Renal cortex interstitium (tissue), 15 donors: ENCODE results near the gene C14orf119. TPM values are rescaled to one million over a fixed set of nuclear protein-coding genes. Genes with fewer than 3 reads are reported as not detected.

Source experiments
- DNase-seq, 11 donors: peaks; one replicate each; pipeline ENCODE4 v3.0.0-alpha.2; 2013; ENCODE audit warnings: low read depth in 9 of 11, low spot score in 4 of 11; ENCODE audit errors: extremely low read depth in 1 of 11
- long read RNA-seq, 16 experiments: transcript quantifications; one replicate each; lab custom pipeline, GENCODE V29; 2026
- polyA plus RNA-seq, 3 donors: library from polyadenylated mRNA; unstranded; fragments of 120-200 nt; gene quantifications; one replicate each; pipeline ENCODE4 v1.2.1, GENCODE V29; 2013; ENCODE audit not compliant: insufficient read length in 3 of 3

The C14orf119 gene, protein sequence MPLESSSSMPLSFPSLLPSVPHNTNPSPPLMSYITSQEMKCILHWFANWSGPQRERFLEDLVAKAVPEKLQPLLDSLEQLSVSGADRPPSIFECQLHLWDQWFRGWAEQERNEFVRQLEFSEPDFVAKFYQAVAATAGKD
- polyA plus RNA-seq = 10 to 100 TPM; 68.8 to 88.5 (median 86.0) TPM
- long read RNA-seq, donor 1, transcript C14orf119-201 (2 exons, 3,660 nt) = major isoform, 25 of 25 reads
- long read RNA-seq, donor 1, partial matches to known transcripts = 0 of 25 reads
- long read RNA-seq, donor 1, other reads (novel, unspliced or antisense) = 0 of 25 reads
- long read RNA-seq, donor 2, transcript C14orf119-201 (2 exons, 3,660 nt) = major isoform, 30 of 30 reads
- long read RNA-seq, donor 2, partial matches to known transcripts = 0 of 30 reads
- long read RNA-seq, donor 2, other reads (novel, unspliced or antisense) = 0 of 30 reads
- long read RNA-seq, donor 3, transcript C14orf119-201 (2 exons, 3,660 nt) = major isoform, 68 of 253 reads
- long read RNA-seq, donor 3, partial matches to known transcripts = 163 of 253 reads
- long read RNA-seq, donor 3, other reads (novel, unspliced or antisense) = 22 of 253 reads
- long read RNA-seq, donor 4, transcript C14orf119-201 (2 exons, 3,660 nt) = major isoform, 29 of 29 reads
- long read RNA-seq, donor 4, partial matches to known transcripts = 0 of 29 reads
- long read RNA-seq, donor 4, other reads (novel, unspliced or antisense) = 0 of 29 reads
- long read RNA-seq, donor 5 = 0 reads
- long read RNA-seq, donor 6, transcript C14orf119-201 (2 exons, 3,660 nt) = major isoform, 44 of 44 reads
- long read RNA-seq, donor 6, partial matches to known transcripts = 0 of 44 reads
- long read RNA-seq, donor 6, other reads (novel, unspliced or antisense) = 0 of 44 reads
- long read RNA-seq, donor 7, transcript C14orf119-201 (2 exons, 3,660 nt) = major isoform, 43 of 44 reads
- long read RNA-seq, donor 7, partial matches to known transcripts = 0 of 44 reads
- long read RNA-seq, donor 7, other reads (novel, unspliced or antisense) = 0 of 44 reads
- long read RNA-seq, donor 8 = 0 reads
- long read RNA-seq, donor 9, transcript C14orf119-201 (2 exons, 3,660 nt) = major isoform, 38 of 38 reads
- long read RNA-seq, donor 9, partial matches to known transcripts = 0 of 38 reads
- long read RNA-seq, donor 9, other reads (novel, unspliced or antisense) = 0 of 38 reads
- long read RNA-seq, donor 10, transcript C14orf119-201 (2 exons, 3,660 nt) = major isoform, 44 of 45 reads
- long read RNA-seq, donor 10, partial matches to known transcripts = 0 of 45 reads
- long read RNA-seq, donor 10, other reads (novel, unspliced or antisense) = 0 of 45 reads
- long read RNA-seq, donor 11, transcript C14orf119-201 (2 exons, 3,660 nt) = major isoform, 43 of 43 reads
- long read RNA-seq, donor 11, partial matches to known transcripts = 0 of 43 reads
- long read RNA-seq, donor 11, other reads (novel, unspliced or antisense) = 0 of 43 reads
- long read RNA-seq, donor 12, transcript C14orf119-201 (2 exons, 3,660 nt) = major isoform, 15 of 15 reads
- long read RNA-seq, donor 12, partial matches to known transcripts = 0 of 15 reads
- long read RNA-seq, donor 12, other reads (novel, unspliced or antisense) = 0 of 15 reads
- long read RNA-seq, donor 13 = 0 reads
- long read RNA-seq, donor 14, transcript C14orf119-201 (2 exons, 3,660 nt) = major isoform, 43 of 43 reads
- long read RNA-seq, donor 14, partial matches to known transcripts = 0 of 43 reads
- long read RNA-seq, donor 14, other reads (novel, unspliced or antisense) = 0 of 43 reads
- long read RNA-seq, donor 15, transcript C14orf119-201 (2 exons, 3,660 nt) = major isoform, 27 of 27 reads
- long read RNA-seq, donor 15, partial matches to known transcripts = 0 of 27 reads
- long read RNA-seq, donor 15, other reads (novel, unspliced or antisense) = 0 of 27 reads
- long read RNA-seq, donor 16, transcript C14orf119-201 (2 exons, 3,660 nt) = major isoform, 96 of 96 reads
- long read RNA-seq, donor 16, partial matches to known transcripts = 0 of 96 reads
- long read RNA-seq, donor 16, other reads (novel, unspliced or antisense) = 0 of 96 reads

DNA sequence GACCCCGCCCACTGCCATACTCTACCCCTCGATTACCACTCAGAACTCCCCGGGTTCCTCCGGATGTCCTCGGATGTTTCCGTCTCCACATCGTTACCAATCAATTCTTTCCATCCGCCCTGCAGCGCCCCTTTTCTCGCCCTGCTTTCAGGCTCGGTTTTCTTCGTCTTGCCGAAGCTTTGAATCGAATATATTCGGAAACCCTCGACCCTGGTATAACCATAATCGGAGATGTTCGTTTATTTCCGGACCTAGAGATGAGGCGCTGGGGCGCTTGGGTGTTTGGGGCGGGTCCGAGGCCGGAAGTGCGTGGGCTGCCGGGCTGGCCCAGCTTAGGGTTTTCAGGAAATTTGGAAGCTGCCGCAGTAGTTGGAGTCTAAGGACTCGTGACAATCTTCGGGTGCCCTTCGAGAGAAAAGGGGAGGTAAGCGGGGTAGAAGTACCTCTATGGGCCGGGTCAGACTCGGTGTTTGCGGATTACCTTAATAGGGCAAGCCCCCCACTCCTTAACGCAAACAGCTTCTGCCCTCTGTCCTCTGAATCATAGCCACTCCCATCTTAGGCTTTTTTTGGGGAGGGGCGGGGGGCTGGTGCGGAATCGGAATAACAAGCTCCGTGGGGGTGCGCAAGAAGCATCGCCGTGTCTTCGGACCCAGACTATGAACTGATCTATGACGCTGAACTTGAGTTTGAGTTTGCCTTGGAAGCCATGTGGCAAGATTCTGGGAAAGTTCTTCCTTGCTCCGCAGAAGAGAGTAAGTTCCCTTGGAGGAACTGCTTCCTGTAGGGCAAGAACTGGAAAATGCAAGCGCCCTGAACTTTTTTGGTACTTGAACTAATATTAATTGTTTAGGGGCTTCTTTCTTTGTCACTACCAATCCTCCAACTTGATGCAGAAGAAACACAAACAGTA, at the start of gene C14orf119:
Gene C14orf119 (plus strand): TSS at position 310 of the 913 bp plus-strand sequence. CDS start 2,154 bp downstream, outside the sequence.
- peak; percentile 98 to 100 (median 100) for DNase-seq

DNA sequence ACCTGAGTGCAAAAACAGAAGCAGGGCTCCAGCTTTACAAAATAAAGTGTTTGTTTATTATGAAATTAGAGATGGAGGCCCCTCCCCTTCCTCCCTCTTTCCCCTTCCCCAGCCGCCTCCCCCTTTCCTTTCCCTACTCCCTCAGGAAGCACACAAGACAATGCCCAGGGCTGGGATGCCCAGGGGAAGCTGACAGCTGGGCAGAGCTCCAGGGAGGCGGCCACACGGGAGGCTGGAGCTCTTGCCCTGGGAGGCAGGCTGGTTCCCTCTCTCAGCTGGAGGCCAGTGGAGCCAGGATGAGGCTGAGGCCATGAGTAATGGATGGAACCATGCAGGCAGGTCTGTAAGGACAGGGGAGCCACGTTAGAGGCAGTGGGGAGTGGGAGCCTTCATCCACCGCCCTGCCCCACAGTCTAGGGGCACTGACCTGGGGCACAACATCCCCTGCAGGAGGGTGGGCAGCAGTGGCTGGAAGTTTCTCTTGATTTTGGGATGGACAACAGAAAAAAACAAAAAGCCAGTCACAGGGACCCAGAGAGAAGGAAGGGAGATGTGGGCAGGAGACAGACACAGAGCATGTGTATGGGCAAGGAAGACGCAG, 48.2 kb upstream of the C14orf119 start:
- DNase-seq = no peak

DNA sequence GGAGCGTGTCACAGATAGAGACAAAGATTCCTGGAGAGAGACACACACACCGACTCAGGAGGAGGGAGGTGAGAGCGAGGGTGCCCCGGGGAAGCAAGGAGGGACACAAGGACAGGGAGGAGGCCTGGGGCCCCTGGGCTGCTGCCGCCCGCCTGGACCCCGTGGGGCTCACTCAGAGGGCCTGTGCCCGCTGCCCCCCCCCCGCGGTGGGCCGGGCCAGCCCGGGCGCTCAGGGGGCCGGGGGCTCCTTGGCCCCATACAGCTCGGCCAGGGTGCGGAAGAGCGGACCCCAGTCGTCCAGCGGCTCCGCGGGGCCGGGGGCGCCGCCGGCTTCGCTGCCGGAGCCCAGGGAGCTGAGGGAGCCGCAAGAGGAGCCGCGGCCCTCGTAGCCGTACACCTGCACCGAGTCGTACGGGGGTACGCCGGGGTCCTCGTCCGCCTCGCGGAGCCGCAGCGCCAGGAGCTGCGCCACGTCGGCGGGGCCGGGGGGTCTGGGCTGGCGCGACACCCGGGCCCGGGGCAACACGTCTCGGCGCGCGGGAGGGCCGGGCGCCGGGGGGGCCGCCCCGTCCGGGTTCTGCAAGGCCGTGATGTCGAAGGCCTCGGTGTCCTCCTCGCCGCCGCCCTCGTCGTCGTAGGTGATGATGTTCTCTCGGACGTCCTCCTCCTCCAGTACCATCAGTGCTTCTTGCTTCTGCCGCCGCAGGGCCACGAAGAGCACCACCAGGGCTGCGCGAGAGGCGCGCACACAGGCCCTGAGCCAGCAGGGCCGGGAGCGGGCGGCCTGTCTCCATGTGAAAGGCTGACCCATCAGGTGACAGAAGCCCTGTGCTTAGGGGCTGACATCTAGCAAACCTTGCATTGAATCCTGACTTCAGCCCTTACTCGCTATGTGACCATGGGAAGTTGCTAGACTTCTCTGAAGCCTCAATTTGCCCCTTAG, 47.3 kb upstream of the C14orf119 start:
- DNase-seq = no peak

DNA sequence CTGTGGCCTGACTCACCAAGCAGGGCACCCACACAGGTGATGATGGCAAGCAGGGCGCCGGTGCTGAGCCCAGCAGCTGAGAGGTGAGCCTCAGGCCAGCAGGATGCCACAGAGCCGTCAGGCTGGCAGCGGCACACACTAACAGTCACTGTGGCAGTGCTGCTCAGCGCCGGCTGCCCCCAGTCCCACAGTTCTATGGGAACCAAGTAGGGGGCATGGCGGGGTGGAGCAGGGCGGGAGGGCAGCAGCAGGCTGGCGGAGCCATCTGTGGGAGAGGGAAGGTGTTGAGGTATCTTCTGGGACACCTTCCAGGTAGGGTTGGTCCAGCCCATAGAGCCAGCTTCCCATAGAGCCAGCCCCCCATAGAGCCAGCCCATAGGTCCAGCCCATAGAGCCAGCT, 46.3 kb upstream of the C14orf119 start:
- no peak for DNase-seq

DNA sequence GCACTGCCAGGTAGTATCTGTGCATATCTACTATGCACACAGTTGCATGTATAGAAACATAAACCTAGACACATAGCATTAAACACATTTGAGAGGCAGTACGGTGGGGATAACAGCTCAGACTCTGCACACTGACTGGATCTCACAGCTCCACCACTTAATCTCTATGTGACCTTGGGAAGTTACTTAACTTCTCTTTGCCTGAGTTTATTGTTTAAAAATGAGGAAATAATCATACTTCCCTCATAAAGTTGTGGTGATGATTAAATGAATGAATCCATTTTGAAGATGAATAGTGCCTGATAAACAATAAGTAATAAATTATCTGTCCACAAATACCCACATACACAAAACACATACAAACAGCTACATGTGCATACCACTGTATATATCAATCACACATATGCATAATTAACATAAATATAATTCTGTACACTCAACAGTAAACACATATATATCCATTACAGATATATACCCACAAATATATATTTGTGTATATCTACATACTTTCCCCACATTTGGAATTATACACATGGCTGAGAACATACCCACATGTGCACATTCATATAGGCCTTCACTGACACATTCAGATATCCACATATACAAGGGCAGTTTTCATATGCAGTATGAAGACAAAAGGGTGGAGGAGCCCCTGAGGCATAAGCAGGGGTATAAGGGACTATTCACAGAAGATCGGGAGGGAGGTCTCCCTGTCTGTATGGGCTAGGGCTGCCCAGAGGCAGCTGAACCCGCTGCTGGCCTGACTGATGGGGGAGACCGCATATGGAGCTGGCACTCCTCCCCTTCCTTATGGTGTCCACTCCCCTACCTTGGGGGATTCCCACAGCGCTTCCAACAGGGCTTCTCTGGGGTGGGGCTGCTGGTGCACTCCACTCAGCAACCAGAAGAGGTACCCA, 43.9 kb upstream of the C14orf119 start:
- no peak for DNase-seq

DNA sequence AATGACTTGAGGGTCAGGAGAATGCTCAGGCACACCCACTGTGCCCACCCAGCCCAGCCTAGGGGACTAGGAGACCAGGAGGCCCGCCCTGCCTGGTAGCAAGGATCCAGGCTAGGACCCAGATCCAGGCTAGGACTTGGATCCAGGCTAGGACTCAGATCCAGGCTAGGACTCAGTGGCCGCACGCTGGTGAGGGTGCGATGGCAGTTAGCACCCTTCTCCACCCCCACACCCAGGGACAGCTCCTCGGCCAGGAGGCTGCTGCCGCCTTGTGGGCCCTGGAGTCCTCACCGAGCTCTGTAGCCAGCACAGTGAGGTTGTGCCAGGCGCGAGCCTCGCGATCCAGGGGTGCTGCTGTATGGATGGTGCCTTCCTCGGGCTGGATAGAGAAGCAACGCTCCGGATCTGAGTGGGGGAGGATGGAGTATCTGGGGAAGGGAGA, 43.1 kb upstream of the C14orf119 start:
- DNase-seq = no peak

DNA sequence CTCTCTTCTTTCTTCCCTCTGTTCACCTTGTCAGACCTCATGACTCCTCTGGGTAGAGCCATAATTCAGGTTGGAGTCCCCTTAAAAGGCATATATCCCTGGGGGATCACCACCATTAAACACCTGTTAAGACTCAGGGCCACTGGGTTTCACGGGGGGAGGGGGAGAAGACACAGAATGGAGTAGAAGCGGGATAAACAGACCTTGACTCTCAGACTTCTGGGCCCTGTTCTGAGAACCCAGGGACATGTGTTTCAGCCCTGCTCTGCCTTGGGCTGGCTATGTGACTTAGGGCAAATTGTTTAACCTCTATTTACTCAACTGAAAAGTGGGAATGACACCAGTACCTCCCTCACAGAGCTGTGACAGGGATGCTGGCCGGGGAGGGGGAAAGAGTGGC, 42.6 kb upstream of the C14orf119 start:
- DNase-seq = no peak

DNA sequence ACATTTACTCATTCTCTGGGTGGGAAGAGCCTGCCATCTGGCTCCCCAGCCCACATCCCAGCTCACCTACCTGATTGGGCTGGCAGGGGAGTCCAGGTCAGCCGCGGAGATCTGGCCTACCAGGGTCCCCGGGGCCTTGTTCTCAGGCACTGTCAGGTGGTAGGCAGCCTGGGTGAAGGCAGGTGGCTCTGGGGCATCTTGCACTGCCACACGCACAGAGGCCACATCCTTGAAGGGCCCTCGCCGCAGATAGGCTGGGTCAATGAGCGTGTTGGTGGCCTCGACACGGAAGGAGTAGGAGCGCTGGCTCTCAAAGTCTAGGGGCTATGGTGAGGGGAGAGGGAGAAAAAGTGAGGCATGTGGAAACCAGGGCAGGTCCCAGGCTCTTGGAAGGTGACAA, 41.9 kb upstream of the C14orf119 start:
- DNase-seq = no peak

DNA sequence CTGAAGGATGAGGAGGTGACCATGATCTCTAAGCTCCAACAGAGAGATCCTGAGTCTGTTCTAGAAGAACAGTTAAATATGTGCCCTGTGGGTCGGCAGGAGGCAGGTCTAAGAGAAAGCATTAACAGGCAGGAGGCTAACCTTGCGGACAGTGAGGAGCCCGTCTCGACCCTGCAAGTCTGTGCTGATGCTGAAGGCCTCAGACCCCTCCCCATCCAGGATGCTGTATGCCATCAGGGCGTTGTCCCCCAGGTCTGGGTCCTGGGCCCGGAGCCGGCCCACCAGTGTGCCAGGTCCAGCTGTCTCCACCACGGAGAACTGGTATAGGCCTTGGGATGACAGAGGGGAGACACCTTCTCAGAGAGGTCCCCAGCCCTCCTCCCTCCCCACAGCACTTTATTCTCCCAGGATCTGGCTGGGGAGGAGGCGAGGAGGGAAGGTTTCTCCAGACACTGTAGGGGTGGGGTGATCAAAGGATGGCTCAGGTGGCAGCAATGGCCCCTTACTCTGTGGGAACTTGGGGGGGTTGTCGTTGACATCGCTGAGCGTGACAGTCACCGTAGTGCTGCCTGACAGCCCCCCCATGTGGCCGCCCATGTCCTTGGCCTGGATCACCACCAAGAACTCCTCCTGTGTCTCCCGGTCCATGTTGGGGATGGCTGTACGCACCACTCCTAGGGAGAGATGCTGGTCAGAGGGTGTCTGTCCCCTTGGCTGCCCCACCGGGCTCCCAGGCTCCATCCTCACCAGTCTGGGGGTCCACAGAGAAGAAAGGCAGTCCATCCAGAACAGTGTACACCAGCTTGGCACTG, 41.1 kb upstream of the C14orf119 start:
- DNase-seq = no peak

DNA sequence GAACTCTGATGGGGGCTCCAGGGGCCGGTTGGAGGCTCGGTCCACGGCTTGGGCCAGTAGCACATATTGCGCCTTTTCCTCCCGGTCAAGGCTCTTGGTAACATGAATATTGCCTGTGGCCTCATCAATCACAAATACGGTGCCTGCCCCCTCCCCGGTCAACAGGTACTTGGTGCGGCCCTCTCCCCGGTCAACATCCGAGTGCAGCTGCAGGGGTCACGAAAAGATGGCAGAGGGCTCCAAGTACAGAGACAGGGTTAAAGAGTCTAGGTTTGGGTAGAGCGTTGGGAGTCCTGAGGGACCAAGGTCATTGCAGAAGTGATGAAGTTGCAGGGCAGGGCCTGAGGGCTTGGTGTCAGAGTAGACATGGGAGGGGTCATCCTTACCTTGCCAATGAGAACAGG, 40.2 kb upstream of the C14orf119 start:
- no peak for DNase-seq

DNA sequence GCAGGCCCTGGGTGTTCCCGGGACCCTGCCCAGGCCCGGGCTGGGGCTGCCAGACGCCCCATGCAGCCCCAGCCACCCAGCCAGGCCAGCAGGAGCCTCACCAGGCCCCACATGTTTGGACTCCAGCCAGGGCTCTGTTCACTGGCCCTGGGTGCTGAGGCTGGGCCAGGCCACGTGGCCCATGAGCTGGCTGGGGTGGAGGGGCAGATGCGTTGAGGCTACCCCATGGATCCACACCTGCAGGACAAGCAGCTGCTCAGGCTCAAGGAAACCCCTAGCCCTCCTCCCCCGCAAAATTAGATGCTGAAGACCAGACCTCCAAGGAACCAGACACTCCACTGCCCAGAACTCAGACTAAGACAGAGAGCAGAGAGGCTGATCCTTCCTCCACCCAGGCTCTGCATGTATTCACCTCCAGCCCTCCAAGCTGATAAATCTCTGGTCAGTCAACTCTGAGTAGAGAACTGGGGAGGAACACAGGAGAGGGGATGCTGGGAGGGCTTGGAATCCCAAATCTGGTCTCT, 39.6 kb upstream of the C14orf119 start:
- DNase-seq = no peak

DNA sequence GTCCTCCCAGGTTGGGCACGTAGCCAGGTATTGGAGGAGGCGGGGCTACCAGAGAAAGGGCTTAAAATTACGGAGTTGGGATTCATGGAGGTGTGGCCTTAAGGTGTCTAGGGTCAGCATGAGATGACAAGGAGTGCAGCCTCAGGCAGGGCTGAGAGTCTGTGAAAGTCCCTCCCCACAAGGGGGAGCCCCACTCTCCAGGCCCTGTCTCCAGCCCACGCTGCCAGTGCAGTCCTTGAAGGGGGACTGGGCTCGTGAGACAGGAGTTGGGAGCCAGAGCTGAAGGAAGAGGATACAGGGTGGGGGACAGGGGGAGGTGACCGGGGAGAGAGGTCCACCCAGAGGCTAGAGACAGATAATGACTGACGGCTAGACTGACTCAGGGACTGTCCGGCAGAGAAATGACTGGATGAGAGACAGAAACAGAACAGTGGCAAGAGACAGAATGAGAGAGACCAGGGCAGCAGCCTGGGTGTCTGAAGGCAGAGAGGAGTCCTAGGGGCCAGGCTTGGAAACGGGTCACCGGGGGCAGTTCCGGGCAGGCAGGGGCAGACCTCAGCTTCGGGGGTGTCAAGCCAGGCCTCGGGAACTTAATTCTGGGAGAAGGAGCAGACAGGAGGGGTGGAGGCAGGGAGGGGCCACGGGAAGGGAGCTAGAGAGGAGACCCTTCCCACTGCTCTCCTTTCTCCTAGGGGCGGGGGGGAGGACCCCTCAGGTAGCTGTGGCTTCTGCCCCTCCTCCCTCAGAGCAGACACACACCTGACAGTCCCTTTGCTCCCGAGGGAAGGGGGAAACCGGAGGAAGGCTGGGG, 39.0 kb upstream of the C14orf119 start:
- DNase-seq = no peak
